ENCODE data around the gene RANBP1.

The RANBP1 gene

DNA sequence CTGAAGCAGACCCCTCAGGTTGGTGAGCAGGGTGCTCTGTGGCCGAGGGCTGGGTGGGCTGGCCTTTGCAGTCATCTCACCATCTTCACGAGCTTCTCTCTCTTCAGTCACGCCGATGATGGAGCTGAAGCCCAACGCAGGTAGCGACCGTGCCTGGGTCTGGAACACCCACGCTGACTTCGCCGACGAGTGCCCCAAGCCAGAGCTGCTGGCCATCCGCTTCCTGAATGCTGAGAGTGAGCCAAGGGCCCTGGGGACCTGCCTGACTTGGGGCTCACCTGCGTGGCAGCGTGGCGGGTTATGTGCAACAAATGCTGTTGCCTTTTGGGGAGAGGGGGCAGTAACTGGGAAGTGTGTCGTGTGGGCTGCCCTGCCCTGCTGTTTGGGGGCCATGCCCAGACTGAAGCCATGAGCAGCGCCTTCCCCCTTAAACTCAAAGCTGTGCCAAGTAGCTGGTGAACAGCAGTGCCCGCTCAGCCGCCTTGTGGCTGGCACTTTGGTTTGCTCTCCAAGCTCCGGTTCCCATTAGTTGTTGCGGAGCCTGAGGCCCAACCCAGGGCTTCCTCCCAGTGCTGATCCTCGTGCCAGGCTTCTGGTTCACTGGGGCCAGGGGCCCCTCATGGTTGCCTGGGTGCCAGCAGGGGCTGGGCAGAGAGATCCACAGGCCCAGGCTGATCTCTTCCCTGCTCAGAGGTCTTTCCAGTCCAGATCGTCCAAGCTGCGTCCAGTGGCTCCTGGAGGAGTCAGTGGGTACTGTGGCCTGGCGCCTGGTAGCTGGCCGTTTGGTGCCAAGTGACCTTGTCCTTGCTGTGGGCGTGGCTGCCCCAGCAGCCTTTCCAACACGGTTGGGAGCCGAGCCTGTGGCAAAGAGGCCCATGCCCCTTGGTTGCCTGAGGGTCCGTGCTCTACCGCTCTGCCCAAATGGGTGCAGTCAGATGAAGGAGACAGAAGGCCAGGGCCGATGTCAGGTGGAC, 9.6 kb downstream of the RANBP1 start:
- DNase-seq: no peak

DNA sequence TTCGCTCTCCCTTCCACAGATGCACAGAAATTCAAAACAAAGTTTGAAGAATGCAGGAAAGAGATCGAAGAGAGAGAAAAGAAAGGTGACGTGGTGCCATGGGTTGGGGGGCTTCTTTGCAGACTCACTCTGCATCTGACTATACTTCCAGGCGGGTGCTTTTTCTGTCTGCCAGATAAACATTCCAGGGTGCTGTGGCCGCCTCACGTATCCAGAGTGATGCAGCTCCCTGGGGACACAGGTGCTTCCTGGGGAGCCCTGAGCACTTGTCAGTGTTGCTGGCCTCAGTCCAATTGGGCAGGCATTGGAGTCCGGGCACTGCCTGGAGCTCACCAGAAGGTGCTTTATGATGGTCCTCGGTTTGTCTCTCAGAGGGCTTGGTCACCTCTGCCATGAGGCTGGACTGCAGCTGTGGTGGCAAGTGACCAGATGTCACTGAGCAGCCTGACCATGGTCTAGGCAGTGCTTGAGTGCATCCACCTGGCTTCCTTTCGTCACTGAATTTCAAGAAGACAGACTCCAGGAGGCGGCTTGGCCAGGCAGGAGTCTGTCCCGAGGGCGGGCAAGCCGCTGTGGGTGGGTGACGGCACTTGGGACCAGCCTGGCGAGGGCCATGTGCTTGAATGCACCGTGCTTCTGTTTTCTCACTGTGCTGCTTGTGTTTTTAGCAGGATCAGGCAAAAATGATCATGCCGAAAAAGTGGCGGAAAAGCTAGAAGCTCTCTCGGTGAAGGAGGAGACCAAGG, 10.6 kb downstream of the RANBP1 start:
- no peak for DNase-seq

DNA sequence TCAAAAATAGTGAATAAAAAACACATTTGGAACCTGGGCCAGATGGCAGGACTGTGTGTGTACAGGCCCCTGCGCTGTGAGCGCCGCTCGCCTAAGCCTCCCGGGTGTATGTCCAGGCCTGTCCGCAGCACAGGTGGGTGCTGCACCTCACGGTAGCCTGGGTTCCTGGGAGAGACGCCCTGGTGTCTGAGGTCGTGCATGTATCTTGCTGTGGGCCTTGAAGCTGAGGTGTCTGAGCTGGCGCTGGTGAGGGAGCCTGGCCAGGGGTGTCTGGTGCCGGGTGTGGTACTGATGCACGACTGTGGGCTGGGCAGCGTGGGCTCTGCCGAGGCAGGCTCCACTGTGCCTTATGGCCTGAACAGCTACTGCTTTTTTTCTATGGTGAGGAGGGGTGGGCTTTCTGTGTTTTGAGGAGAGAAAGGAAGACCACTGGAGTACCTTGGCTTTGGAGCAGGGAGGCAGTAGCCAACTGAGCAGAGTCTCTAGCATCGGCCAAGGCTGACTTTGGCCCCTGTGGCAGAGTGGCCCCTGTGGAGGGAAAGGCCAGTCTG, 11.5 kb downstream of the RANBP1 start:
- no peak for DNase-seq

DNA sequence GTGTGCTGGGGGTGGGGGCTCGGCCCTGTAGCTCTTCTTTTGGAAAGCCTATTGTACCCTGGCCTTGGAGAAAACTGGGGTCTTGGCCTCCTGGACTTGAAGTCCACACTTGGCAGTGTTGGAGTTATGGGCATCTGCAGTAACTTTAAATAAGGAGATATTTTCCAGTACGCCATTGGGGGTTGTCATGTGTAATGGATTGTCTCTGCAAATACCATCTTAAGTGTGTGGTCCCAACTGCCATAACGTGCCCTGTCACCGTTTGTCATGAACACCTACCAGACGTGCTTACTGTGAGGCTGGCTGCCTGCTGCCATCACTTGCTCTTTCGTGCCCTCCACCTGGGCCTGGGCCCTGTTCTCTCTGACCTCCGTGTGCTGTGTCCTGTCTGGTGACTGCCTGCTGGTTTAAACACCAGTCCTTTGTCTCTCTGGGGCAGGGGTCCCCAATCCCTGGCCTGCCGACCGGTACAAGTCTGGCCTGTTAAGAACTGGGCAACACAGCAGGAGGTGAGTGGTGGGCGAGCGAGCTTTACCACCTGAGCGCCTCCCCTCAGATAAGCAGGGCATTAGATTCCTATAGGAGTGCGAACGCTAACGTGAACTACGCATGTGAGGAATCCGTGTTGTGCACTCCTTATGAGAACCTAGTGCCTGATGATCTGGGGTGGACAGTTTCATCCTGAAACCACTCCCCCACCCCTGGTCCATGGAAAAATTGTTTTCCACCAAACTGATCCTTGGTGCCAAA, 12.1 kb downstream of the RANBP1 start:
- no peak for DNase-seq

DNA sequence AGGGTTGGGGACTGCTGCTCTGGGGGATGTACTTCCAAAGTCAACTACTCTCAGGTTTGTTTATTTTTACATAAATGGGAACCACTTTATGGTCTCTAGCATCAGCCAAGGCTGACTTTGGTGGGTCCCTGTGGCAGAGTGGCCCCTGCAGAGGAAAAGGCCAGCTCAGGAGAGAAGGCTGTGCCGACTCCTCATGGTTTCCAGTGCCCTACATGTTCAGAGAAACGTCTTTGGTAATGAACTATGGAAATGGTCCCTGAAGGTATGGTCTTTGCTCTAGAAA, 12.7 kb downstream of the RANBP1 start:
- no peak for DNase-seq

DNA sequence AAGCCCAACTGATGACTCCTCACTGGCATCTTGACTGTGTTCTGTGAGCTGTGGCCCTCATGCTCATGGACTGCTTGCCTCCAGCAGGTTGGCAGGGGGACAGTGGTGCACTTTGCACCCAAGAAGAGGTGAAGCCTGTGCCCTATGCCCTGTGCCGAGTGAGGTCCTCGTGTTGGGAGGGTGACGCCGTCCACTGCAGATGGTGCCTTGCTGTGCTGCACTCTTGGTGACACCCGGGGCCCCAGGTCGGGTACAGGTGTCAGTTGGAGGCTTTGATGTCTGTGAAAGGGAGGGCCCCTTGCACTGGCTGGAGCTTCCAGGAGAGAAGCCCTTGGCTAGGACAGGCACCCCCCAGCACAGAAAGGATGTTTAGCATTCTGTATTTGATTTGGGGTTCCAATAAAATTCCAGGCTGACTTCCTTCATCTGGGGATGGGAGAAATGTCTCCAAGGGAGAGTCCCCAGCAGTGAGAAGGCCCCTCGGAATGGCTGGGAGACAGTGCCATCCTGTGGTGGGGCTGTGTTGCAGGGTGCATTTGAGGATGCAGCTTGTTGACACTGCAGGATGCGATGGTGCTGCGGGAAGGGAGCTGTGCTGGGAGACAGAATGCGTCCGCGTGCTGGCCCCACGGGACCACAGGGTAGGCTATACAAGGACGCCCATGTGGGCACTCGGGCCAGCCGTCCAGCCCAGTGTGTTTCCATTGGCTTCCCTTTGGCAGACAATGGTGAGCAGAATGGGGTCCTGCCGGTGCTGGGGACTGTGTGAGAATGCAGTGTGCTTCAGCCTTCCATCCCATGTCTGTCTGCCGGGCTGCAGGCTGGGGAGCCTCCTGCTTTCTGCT, 13.2 kb downstream of the RANBP1 start:
- peak; percentile 46 to 66 for DNase-seq

DNA sequence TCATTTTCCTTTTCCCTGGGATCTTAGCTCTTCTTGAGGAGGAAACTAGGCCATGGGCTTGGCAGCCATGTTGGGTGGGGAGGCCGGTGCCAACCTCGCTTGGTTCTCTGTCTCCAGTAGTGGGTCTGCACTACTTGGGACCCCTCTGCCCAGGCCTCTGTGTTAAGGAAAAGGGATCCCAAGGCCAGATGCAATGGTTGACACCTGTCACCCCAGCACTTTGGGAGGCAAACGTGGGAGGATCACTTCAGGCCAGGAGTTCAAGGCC, 13.8 kb downstream of the RANBP1 start:
- no peak for DNase-seq

DNA sequence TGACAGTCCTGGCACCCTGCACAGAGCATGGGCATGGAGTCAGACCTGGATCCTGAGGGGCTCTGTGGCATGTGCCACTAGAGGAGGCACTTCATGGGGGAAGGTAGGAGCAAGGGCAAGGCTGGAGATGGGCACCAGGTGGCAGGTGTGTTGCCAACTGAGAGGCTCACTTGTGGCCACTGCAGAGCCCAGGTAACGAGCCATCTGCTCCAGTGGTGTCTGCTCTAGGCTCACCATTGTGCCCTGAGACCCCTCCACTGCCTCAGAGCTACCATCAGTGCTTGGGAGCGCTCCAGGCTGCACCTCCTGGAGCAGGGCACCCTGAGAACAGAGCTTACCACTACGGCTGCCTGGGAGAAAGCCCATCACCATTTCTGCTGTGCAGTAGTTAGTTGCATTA, 14.4 kb downstream of the RANBP1 start:
- DNase-seq: peak in 1 of 2 donors; percentile 26

DNA sequence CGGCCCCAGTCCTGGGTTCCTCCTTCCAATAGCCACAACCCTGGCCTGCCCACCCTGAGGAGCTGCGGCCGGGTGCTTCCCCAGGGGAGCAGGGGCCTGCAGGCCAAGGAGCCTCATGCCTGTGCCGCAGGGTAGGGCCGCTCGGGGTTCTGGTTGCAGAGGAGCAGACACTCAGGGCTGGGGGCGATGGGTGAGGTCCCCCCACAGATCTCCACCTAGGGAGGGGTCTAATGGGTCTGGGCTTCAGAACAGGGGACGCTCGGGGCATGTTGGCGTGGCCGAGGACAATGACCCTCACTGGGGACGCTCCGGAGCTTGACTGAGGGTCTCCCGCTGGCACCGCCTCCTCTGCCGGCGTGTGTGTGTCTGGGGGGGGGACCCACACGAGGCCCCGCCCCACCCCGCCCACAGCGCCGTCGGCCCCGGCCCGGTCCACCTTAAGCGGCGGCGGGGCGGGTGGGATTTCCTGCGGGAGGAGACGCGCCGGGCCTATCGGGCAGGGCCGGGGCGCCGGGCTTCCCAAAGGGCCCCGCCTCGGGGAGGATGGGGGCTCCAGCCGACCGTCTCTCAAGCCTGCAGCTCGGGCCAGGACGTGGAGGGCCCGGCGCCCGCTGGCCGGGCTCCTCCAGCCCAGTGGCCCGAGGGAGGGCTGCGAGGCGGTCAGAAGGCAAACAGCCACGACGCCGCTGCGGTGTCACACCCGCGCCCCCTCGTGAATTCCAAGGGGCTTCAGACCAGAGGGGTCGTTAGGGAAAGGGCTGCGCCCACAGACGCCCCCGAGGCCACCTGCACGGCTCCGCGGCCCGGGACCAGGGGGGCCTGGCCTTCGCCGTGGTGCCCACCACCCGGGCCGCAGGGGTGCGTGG, 15.1 kb downstream of the RANBP1 start:
- DNase-seq: peak; percentile 80 to 81

DNA sequence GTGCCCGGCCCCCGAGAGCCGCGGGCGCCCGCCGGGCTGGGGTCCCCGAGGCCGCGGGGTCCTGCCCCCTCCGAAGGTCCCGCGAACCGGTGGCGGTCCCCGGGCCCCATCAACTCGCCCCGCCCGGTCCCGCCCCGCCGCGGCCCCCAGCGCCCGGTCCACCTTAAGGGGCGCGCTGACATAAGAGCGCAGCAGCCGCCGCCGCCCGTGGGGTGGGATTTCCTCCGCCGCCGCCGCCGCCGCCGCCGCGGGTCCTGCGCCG, 15.6 kb downstream of the RANBP1 start, which contains the start of gene ZDHHC8:
TSS of gene ZDHHC8 (plus strand) at position 208 of the 262 bp plus-strand sequence. CDS start 144 bp downstream, outside the sequence.
- DNase-seq: peak in 1 of 2 donors; percentile 42

DNA sequence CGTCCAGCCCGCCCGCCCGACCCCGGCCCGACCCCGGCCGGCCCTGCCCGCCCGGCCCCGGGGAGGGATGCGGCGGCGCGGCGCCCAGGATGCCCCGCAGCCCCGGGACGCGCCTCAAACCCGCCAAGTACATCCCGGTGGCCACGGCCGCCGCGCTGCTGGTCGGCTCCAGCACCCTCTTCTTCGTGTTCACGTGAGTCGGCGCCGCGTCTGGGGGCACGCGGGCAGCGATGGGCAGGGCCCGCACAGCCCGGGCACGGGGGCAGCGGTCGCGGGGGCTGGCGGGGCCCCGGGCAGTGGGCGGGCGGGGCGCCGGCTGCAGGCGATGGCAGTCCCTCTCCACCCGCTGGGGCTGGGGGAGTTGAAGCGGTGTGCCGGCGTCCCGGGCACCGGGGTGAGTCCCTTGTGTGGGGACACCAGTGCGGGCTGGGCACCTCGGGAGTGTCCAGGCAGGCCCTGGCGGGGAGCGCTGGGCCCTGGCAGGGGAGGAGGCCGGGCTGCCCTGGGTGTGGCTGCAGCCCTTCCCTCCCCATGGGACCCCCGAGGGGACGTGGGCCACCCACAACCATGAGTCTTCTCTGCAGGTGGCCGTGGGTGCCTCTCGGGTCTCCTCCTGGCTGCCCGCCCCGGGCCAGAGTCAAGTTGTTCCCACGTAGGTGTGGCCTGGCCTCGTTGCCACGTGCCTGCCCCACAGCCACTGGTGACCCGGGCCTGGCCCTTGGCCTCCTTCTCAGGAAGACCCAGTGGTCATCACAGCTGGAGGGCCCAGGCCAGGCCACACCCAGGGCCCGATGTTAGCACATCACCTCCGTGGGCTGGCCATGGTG, 16.2 kb downstream of the RANBP1 start:
- DNase-seq: peak in 1 of 2 donors; percentile 21

DNA sequence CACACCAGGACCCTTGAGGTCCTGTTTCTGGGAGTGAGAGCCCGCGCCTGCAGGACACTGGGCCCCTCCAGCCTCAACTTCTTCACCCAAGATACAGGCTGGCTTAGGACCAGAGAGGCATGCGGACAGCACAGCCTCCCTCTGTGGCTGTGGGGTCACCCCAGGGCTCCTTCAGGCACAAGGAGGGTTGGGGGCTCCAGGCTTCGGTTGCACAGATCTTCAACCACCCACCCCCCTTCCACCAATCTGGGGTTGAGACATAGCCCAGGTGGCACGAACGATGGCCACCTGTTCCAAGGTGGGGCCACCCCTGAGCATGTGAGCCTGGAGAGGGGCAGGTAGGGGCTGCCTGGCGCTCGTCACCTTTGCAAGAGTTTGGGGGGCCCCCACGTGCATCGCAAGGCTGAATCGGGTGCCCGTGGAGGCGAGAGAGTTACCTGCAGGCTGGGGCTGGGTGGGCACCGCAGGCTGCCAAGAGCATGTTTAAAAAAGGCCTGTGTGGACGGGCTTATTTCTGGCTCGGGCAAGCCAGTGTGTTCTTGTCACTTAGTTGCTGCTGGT, 16.9 kb downstream of the RANBP1 start:
- no peak for DNase-seq

DNA sequence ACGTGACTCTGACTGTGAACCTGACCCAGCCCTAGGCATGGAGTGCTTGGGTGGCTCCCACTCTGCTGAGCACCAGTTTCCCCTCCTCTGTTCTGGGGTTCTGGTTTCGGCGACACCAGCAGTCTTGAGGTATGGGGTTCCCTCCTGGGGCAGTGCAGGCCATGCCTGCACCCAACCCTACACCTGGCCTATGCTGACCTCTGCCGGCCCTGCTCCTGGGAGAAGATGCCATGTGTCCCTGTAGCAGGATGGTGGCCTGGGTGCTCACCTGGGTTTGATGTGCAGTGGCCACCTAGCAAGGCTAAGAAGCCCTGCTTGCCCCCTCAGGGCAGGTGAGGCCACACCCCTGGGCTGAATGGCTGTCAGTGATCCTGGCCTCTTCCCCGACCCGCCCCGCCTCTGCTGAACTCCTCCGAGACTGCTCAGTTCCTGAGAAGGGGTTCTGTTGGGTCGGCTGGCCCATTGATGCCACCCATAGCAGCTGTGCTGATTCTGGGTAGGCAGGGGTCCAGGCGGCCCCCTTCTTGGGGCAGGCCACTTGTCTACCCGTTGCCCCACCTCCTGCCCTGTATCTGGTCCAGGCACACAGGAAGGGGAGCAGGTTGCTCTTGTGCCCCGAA, 18.1 kb downstream of the RANBP1 start:
- no peak for DNase-seq

DNA sequence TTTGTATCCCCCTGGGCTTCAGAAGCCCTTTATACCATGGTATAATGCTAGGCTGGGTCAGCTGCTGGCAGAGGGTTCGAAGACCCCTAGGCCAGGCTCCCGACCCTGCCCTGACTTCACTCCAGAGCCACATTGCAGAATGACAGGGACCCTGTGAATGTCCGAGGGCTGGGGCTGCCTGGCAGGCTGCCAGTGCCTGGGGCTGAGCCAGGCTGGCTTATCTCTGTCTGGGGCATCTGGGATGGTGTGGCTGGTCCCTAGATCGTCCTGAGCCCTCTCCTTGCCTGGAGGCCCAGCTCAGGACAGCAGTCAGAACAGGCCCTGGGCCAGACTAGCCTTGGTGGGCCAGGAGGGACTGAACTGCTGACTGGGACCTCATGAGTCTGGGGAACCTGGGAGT, 19.4 kb downstream of the RANBP1 start:
- DNase-seq: no peak

DNA sequence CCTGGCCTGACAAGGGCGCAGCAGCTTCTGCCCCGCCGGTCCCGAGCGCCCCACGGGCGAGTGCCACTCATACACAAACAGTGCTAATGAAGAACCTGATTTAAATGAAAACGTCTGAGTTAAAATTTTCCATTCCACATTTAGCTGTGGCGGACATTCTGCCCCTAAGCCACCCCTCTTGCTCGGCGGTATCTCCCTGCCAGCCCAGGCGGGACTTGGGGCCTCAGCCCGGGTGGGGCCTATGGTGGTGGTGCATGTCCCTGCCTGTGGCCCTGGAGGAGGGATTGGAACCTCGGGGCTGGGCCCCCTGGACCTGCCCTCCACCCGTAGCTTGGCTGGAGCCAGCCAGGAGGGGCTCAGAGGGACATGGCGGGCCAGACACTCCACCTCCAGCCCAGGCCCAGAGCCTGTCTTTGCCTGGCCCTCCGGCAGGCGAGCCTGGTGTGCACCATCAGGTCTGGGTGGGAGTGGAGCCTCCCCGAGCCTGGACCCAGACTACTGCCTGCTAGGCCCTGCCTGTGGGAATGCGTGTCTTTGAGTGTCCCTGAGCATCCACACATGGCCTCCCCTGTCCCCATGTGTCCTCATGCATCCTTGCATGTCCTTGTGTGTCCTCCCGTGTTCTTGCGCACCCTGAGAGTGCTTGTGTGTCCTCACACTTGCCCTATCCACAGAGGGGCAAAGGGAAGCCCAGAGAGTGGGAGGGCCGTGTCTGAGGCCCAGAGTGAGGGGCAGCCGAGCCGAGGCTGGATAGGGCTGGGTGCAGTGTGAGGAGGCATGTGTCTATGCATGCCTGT, 20.1 kb downstream of the RANBP1 start:
- DNase-seq: no peak

DNA sequence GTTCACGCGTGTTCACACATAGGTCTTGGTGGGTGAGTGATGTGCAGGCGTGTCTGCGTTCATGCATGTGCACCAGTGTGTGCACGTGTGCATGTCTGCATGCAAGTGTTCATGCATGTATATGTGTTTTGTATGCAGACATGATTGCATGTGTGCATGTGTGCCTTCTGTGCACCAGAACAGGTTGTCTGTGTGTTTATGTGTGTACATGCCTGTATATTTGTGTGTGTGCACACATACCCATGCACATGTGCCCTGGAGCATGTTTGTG, 20.6 kb downstream of the RANBP1 start:
- no peak for DNase-seq

DNA sequence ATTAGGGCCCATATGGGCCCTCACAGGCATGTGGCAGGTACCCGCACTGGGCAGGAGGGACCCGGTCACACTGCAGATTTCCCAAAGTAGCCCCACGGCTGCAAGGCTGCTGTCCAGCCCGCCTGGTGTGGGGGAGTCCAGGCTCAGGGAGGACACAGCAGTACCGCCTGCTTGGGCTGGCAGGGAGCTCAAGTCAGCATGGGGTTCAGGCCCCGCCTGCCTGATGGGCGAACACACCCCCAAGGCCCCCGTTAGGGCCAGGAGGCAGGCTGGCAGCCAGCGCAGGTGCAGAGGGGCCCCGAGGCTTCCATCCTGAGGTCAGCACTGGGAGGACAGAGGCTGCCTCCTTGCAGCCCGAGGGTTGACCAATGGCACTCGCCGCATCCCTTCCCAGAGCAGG, 21.2 kb downstream of the RANBP1 start:
- no peak for DNase-seq

DNA sequence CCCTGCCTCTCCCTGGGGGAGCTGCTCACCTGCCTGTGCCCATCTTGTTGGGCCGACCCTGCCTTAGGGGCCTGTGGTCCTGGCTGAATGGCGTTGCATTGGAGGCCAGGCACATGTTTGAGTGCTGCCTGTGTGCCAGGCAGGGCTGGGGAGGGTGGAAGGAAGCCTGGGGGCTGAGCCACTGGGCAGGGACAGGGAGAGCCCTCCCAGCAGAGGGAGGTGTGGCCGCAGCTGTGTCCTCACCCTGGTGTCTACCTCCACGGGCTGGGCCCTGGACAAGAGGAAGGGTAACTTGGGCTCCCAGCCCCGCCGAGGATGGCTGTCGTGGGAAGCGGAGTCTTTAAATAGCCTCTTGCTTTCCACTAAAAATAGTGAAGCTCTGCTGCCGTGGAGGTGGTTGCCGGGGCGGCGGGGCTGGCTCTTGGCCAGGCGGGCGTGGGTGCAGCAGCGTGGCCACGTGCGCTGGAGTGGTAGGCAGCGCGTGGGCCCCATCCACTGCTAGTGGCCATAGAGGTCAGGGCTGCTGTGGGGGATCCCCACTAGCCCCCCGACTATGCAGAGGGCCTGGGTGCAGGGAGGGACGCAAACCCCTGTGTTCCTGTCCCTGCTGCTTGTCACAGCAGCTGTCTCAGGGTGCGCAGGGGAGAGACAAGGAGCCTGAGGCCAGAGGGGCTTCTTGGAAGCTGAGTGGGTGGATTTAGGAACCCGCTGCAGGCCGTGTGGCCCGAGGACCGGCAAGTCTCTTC, 21.9 kb downstream of the RANBP1 start:
- DNase-seq: no peak

DNA sequence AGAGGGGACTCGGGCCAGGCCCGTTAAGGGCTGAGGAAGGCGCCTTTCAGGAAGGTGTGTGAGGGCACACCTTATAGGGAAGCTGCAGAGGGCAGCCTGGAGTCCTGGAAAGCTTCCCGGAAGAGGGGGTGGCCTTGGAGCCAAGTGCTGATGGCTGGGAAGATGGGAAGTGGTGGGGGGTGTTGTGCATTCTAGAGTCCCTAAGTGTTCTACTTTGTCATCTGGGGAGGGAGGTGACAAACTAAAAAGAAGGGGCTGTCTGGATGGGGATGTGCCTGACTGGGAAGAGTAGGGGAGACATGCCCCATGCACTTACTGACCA, 22.5 kb downstream of the RANBP1 start:
- no peak for DNase-seq

Data from CD4-positive, alpha-beta T cell treated with Interleukin-4 for 1 hour (primary cell).